Fibroblast of skin of right quadriceps (primary cell): ENCODE data around the gene NPAS3.
A peak's percentile ranks its signal among the peaks of the same experiment; 100 is the strongest.

ENCODE experiments used
- DNase-seq: peaks from one replicate; pipeline ENCODE4 v3.0.0-alpha.2; 2013

The NPAS3 gene

GRCh38 chr14:33833706-33834465 is 895.2 kb downstream of the NPAS3 start:
- no peak for DNase-seq

DNA sequence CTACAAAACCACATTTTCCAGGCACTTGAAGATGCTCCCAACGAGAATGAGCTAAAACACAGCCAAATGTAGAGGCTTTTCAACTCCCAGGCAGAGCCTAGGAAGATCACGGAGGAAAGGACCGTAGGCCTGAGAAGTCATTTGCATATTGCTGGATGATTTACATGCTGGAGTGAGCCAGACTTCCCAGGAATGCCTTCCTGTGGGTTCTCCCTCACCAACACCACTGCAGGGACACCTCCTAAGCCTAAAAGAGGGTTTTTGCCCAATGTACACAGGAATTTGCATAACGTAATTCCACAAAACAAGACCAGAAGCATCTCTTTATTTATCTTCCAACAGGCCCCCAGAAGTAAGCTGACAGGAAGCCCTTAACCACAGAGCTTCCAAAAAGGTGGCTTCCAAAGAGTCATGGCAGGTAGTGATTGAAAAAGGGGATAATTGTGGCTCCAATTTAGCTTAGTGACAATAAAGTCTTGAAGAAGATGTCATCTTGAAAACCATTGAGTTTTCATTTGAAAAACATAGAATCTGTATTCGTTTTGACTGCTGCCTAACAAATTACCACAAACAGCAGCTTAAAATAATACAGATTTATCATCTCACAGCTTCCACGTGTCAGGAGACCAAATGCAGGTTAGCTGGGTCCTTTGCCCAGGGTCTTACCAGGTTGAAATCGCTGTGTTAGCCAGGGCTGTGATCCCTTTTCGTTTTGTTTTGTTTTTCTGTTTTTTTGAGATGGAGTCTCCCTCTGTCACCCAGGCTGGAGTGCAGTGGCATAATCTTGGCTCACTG is 896.0 kb downstream of the NPAS3 start:
- no peak for DNase-seq

DNA sequence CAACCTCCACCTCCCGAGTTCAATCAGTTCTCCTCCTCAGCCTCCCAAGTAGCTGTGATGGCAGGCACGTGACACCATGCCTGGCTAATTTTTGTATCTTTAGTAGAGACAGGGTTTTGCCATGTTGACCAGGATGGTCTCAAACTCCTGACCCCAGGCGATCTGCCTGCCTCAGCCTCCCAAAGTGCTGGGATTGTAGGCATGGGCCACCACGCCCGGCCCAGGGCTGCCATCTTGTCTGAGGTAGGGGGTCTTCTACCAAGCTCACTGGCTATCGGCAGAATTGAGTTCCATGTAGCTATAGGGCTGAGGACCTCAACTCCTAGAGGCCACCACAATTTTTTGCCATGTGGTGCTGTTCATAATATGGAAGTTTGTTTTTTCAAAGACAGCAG is 896.6 kb downstream of the NPAS3 start:
- DNase-seq, result no peak

GRCh38 chr14:33835677-33836076 is 897.0 kb downstream of the NPAS3 start:
- DNase-seq, result no peak

DNA sequence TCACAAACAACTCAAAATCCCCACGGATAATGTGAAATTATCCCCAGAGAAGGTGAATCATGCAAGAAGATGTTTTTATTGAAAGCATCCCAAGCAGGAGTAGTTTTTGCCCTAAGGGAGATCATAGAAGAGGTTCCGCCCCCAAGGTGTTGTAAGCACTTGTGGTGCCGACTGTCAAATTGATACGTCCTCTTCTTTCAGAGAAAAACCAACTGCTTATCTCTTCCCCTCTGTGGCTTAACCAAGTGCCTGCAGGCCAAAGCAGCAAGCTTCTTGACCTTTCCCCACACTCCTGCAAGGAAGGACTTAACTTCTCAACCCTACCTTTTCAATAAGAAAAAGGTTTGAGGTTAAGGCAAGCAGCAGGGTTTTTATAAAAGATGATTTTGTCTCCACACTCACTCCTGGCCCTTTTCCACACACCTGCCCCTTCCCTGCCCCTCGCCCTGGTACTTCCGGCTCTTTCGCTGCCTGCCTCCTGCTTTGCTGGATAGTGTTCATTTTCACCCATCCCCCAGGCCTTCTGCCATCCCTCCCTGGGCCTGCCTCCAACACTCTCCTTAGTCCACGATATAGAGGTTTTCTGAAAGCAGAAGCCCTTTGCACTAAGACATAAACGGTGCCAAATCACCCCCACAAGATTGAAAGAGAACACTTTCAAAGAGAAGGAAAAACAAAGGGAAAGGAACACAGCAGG is 897.7 kb downstream of the NPAS3 start:
- DNase-seq, result no peak

DNA sequence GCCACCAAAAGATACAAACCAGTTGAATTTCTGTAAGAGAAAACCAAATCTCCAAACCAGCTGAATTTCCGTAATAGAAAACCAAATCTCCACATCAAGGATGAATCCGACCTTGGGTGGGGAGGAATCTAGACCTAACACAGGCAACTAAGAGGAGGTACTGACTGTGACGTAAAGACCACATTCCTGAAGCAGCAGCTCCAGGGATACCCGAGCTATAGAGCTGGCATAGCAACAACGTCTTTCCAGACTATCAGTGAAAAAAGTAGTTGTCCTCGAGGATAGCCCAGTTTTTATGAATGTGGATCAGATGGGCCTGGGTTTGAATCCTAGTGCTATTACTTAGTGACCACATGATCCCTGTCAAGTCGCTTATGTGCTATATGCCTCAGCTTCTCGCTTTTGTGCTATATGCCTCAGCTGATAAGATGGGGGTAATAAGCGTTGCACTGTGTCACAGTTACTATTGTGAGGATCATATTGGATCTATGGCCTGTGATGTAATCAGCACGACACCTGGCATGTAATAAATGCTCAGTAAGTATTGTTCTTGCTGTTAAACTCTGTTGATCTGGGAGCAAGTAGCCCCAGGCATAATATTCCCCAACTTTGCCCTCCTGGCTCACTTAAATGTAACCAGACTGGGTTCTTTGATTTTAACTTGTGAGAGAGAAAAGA is 898.4 kb downstream of the NPAS3 start:
- DNase-seq, result no peak

DNA sequence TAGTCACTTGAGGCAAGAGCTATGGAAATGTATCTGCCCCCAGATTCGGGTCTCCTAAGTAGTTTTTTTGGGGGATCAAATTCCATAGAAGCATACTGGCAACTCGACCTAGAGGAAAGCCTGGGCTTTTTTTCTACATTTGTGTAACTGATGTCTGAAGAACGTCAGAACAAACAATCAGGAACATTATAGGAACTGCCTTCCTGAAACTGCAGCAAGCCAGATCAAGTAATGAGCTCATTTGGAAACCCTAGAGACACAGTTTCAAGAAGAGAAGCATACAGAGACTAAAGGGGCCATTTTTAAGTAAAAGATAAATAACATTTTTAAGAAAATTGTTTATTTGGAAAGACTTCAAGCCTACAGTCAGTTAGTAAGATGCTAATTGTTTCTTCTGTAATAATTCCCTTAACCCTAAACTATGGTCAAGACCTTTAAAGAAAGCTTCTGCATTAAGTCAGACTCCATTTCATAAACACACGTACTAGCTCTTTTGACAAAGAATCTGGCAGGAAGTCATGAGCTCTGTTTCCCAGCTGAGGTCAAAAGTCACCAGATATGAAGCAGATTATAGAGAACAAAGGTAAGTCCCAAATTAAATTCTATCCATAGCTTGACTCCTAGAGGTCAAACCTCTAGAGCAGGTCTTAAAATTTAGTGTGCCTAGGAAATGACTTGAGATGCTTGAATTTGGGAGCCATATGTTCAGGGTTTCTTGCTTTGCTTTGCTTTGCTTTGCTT is 899.4 kb downstream of the NPAS3 start:
- no peak for DNase-seq

GRCh38 chr14:33839193-33840076 is 900.8 kb downstream of the NPAS3 start:
- peak; percentile 31 for DNase-seq

- DNase-seq, result no peak
Measured at GRCh38 chr14:33840797-33841196, 902.1 kb downstream of the NPAS3 start.

DNA sequence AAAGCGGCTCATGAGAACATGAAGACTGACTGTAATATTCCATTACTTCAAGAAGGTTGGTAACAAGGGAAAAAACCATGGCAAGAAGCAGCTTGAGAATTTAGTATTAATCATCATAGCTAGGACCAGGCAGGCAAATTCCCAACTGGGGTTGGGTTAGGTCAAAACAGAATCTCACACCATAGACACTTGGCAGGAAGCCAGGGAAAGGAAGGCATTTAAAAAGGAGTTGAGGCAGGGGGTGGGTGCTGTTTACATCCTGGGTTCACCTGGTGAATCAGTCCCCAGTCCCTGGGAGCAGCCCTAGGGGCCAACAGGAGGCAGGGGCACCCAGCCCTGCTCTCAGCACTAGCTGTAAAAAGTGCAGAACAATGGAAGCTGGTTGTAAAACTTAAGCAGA is 903.6 kb downstream of the NPAS3 start:
- DNase-seq, result no peak

DNA sequence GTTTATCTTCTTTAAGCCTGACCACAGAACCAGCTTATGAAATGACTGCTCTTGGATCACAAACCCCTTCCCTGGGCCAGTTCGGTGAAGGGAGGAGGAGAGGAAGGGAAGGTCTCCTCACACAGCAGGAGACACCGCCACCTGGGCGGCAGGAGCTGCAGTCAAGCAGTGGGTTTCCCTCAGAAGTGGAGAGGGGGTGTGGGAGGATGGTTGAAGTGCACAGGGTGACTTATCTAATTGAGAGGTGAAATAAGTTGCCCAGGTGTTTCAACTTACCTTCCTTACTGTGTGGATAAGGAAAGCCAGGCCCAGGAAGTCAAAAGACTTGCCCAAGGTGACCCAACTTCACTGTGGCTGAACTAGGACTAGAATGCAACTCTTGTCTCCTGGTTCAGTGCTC is 905.4 kb downstream of the NPAS3 start:
- no peak for DNase-seq

DNA sequence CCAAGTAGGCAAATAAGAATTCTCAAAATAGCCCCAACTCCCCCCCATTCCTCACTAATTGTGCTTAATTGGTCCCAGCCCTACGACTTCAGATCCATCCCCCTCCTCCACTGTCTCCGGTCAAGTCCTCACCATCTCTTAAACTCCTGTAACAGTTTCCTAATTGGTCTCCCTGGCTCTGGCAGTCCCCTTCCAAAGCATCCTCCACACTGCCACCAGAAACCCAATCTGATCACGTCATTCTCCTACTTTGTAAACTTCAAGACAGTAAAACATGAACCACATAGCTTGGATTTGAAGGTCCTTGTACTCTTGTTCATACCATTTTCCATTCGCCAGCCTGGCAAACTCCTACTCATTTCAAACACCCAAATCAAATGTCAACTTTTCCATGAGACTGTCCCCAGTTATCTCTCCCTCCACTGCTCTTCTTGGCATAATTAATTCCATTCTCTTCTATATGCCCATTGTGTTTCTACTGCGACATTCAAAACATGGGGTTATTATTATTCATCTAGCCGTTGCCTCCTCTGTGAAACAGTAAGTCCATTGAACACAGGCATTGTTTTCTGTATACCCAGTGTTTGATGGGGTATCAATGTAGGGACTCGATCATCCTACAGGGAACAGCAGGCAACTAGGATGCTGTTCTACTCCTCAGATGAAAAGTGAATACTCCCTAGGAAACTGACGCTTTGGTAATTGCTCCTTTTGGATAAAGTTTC is 907.6 kb downstream of the NPAS3 start:
- DNase-seq, result no peak

DNA sequence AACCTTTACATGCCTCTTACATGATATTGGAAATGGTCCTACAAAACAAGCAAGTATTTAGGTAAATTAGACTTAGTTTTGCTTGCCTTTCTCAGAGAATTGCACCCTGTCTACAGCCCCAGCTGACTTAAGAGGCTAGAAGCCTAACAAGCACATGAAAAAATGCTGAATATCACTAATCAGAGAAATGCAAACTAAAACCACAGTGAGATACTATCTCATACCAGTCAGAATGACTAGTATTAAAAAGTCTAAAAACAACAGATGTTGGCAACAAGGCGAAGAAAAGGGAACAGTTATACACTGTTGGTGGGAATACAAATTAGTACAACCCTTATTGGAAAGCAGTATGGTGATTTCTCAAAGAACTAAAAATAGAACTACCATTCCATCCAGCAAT is 908.4 kb downstream of the NPAS3 start:
- DNase-seq, result no peak

- DNase-seq, result no peak
Measured at GRCh38 chr14:33848009-33848408, 909.3 kb downstream of the NPAS3 start.

DNA sequence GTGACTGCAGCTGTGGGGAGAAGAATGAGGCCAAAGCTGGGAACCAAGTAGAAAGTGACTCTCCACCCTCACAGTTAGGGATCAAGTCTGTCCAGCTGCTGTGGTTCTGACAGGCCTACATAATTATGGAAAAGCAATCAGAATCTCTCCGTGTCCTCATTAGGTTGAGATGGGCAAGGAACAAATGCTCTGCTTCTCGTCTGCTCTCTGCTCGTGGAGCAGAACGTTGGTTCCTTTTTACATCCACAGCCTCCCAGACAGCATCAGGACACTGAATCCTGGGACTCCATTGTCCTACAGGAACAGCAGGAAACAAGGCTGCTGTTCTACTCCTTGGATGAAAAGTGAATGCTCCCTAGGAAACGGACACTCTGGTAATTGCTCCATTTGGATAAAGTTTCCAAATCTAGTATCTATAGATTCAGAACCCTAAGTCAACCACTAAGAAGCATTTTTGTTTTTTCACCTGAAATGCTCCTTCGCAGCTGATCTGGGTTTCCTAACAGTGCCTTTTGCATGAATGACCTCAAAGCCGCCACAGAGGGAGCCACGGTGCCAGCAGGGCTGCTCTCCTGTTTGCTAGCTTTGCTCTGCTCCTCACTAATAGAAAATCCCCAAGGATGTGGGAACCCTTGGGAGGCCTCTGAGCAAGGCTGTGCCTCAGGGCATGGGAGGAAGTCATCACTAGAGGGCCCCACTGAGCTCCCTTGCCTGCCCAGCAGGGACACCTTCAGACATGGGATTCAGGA is 910.2 kb downstream of the NPAS3 start:
- DNase-seq, result peak; percentile 32

GRCh38 chr14:33849455-33849801 is 910.7 kb downstream of the NPAS3 start:
- DNase-seq, result no peak

GRCh38 chr14:33850826-33851225 is 912.1 kb downstream of the NPAS3 start:
- no peak for DNase-seq

- DNase-seq, result no peak
Measured at GRCh38 chr14:33851366-33851765, 912.7 kb downstream of the NPAS3 start.

DNA sequence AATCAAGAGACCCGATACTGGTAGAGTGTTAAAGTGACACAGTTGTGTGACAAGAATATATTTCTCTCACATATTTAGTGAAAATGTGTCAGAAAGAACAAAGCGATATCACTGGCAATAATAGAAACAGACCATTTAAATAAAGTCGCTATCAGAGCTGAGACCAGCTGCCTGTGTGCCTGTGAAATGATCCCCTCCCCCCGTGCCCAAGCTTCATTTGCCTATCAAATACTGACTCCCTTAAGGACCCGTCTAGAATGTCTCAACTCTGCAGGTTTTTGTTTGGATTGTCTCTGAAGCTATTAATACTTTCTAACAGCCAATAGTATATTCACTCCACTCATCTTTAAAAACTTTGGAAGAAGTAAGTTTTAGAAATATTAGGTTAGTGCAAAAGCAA is 913.3 kb downstream of the NPAS3 start:
- no peak for DNase-seq
